Esophagus muscularis mucosa (tissue), 3 donors: ENCODE data around the gene PRKN.

Experiments used
- EP300 ChIP-seq: sonication (generic); formaldehyde crosslinking; IDR thresholded peaks from one replicate; pipeline ENCODE4 v1.6.1; 2017; ENCODE audit warnings: antibody characterized with exemption
- POLR2AphosphoS5 ChIP-seq, 2 donors: sonication (generic); formaldehyde crosslinking; IDR thresholded peaks; one replicate each; pipeline ENCODE4 v1.6.1; 2017; ENCODE audit warnings: antibody characterized with exemption in 2 of 2

- TF ChIP-seq EP300 (no peak), POLR2AphosphoS5 (IDR thresholded peaks at IDR 0.05) (no peak)
Measured at GRCh38 chr6:161674930-161675682, 1052.5 kb downstream of the PRKN start.
